HEK293 (cell line): Measurements from ENCODE around the gene PTGR1.
"Not testable (repeated sequence)": the region's sequence is repeated elsewhere in the genome, so short reads cannot be mapped to it uniquely, and the experiment has no call there.

Experiments used
- CTCF ChIA-PET: fragments of 350-600 bp; formaldehyde crosslinking; extraction: SDS; loops from one replicate; lab custom pipeline; 2021; ENCODE audit warnings: antibody characterized with exemption; lab: Yijun Ruan, JAX
- POLR2A ChIA-PET: fragments of 300-600 bp; formaldehyde crosslinking; extraction: SDS; loops from one replicate; lab custom pipeline; 2020; ENCODE audit warnings: antibody characterized with exemption, inconsistent platforms; lab: Yijun Ruan, JAX
- H3K27ac ChIP-seq: fragments of 200-500 bp; sonication (Bioruptor generic); 2 replicates; pipeline ENCODE4 v1.5.1; 2014; ENCODE audit warnings: low read depth, low read length, control low read depth, inconsistent platforms; ENCODE audit errors: extremely low read depth
- H3K36me3 ChIP-seq, 2 experiments: fragments of 200-500 bp in 1 of 2; sonication (Bioruptor generic) in 1 of 2; 1 replicate in 1 of 2; 2 replicates in 1 of 2; pipeline ENCODE4 v1.5.1; 2014 to 2017; ENCODE audit warnings: inconsistent platforms in 2 of 2, low read length in 2 of 2; ENCODE audit not compliant: control insufficient read depth in 2 of 2, insufficient read depth in 1 of 2
- H3K4me1 ChIP-seq: fragments of 200-500 bp; sonication (Bioruptor generic); 2 replicates; pipeline ENCODE4 v1.5.1; 2014; ENCODE audit warnings: mild to moderate bottlenecking, low read length, inconsistent platforms; ENCODE audit not compliant: control insufficient read depth, insufficient read depth
- H3K4me3 ChIP-seq: 2 replicates; pipeline ENCODE4 v1.5.1; 2011; ENCODE audit warnings: low read depth, mild to moderate bottlenecking, control low read depth, low read length, moderate library complexity
- H3K9me3 ChIP-seq: fragments of 200-500 bp; sonication (Bioruptor generic); 2 replicates; pipeline ENCODE4 v1.5.1; 2014; ENCODE audit warnings: low read depth, low read length, inconsistent platforms; ENCODE audit not compliant: control insufficient read depth, insufficient read depth
- FEZF1 ChIP-seq: fragments of 450-650 bp; formaldehyde crosslinking; IDR thresholded peaks from 2 replicates; pipeline ENCODE4 v1.5.1; 2016; ENCODE audit warnings: missing biosample characterization, missing genetic modification characterization
- PBX3 ChIP-seq: sonication (generic); formaldehyde crosslinking; IDR thresholded peaks from 2 replicates; pipeline ENCODE4 v1.8.1; 2022; ENCODE audit warnings: mild to moderate bottlenecking, moderate library complexity, missing genetic modification reagents
- PRDM6 ChIP-seq: fragments of 450-650 bp; formaldehyde crosslinking; IDR thresholded peaks from 2 replicates; pipeline ENCODE4 v1.5.1; 2017; ENCODE audit warnings: missing biosample characterization, missing genetic modification characterization
- SP7 ChIP-seq: fragments of 450-650 bp; formaldehyde crosslinking; IDR thresholded peaks from 2 replicates; pipeline ENCODE4 v1.5.1; 2016; ENCODE audit warnings: missing biosample characterization, missing genetic modification characterization
- ZFP3 ChIP-seq: fragments of 450-650 bp; formaldehyde crosslinking; IDR thresholded peaks from 2 replicates; pipeline ENCODE4 v1.5.1; 2016; ENCODE audit warnings: low read depth, missing biosample characterization, missing genetic modification characterization
- ZFP69B ChIP-seq: fragments of 450-650 bp; formaldehyde crosslinking; IDR thresholded peaks from 2 replicates; pipeline ENCODE4 v1.5.1; 2016; ENCODE audit warnings: missing biosample characterization, missing genetic modification characterization
- ZNF18 ChIP-seq: fragments of 450-650 bp; formaldehyde crosslinking; IDR thresholded peaks from 2 replicates; pipeline ENCODE4 v1.5.1; 2016; ENCODE audit warnings: missing biosample characterization, missing genetic modification characterization
- ZNF19 ChIP-seq: fragments of 450-650 bp; formaldehyde crosslinking; IDR thresholded peaks from 2 replicates; pipeline ENCODE4; 2016; ENCODE audit warnings: missing biosample characterization, missing genetic modification characterization, low read depth
- ZNF280C ChIP-seq: fragments of 450-650 bp; formaldehyde crosslinking; IDR thresholded peaks from 2 replicates; pipeline ENCODE4 v1.5.1; 2016; ENCODE audit warnings: missing biosample characterization, missing genetic modification characterization
- ZNF341 ChIP-seq: fragments of 450-650 bp; formaldehyde crosslinking; IDR thresholded peaks from 2 replicates; pipeline ENCODE4; 2016; ENCODE audit warnings: low read depth, missing biosample characterization, missing genetic modification characterization
- ZNF391 ChIP-seq: fragments of 450-650 bp; formaldehyde crosslinking; IDR thresholded peaks from 2 replicates; pipeline ENCODE4 v1.5.1; 2016; ENCODE audit warnings: low read depth, missing biosample characterization, missing genetic modification characterization, borderline replicate concordance
- ZNF529 ChIP-seq: fragments of 450-650 bp; formaldehyde crosslinking; IDR thresholded peaks from 2 replicates; pipeline ENCODE4 v1.5.1; 2017; ENCODE audit warnings: missing genetic modification characterization, missing biosample characterization; ENCODE audit not compliant: insufficient replicate concordance
- ZNF558 ChIP-seq: fragments of 450-650 bp; formaldehyde crosslinking; IDR thresholded peaks from 2 replicates; pipeline ENCODE4 v1.5.1; 2016; ENCODE audit warnings: missing biosample characterization, missing genetic modification characterization
- ZNF596 ChIP-seq: fragments of 450-650 bp; IDR thresholded peaks from 2 replicates; pipeline ENCODE4 v1.5.0; 2018; ENCODE audit warnings: missing biosample characterization, mild to moderate bottlenecking, missing genetic modification characterization, moderate library complexity

Gene PTGR1

GRCh38 chr9:111572950-111573604, 26.4 kb downstream of the PTGR1 start (continued):
- TF ChIP-seq PRDM6 (tag by site-specific recombination) (peak; percentile 72), SP7 (tag by site-specific recombination) (peak; percentile 64)
- TF ChIP-seq, all 188 proteins: peak for 14

- CTCF ChIA-PET = interaction anchor here (0.6 kb wide), 1 partner anchor 519 kb away, joined by 3 read pairs; no protein-coding TSS in a partner anchor
- peaks cover 8 to 60% of the 10 kb centered on the region in 2 experiments; a peak in 2 of 3 replicates for H3K36me3 ChIP-seq
- H3K4me3 ChIP-seq, H3K4me1 ChIP-seq, H3K27ac ChIP-seq, POLR2A ChIA-PET, H3K9me3 ChIP-seq: not testable (repeated sequence)
- TF ChIP-seq ZNF529 = peak; percentile 5
- TF ChIP-seq, all 188 proteins: peak for 1; not testable (repeated sequence) for 187
Measured at GRCh38 chr9:111568127-111568526, 31.3 kb downstream of the PTGR1 start.

- CTCF ChIA-PET = no interaction called here
- no peak overlapping the region for H3K27ac ChIP-seq
- H3K4me1 ChIP-seq = no peaks in the 10 kb centered on the region
- H3K36me3 ChIP-seq = peaks cover 5 to 55% of the 10 kb centered on the region in 2 experiments; a peak in 2 of 3 replicates
- no peak overlapping the region for H3K4me3 ChIP-seq
- POLR2A ChIA-PET = no interaction called here
- no peaks in the 10 kb centered on the region for H3K9me3 ChIP-seq
- no peak for TF ChIP-seq ZFP3
- TF ChIP-seq FEZF1 (tag by site-specific recombination) = peak; percentile 24; the same call in 1 of the 2 replicates
Measured at GRCh38 chr9:111566234-111566633, 33.2 kb downstream of the PTGR1 start.

GRCh38 chr9:111561165-111561719, 38.2 kb downstream of the PTGR1 start:
- no peak for TF ChIP-seq ZNF19
- no peak for TF ChIP-seq ZNF280C (tag by site-specific recombination)
- no peak for TF ChIP-seq ZNF391 (tag by site-specific recombination)
- no peak for TF ChIP-seq ZNF18 (tag by site-specific recombination)
- TF ChIP-seq ZNF596 (tag by site-specific recombination) = peak; percentile 84
- no peak for TF ChIP-seq ZNF341 (tag by site-specific recombination)
- no peak for TF ChIP-seq ZFP69B (tag by site-specific recombination)
- no peak for TF ChIP-seq PBX3
- TF ChIP-seq ZNF558 = no peak
- H3K4me1 ChIP-seq = no peaks in the 10 kb centered on the region
- H3K36me3 ChIP-seq = peaks cover 0 to 24% of the 10 kb centered on the region in 2 experiments; a peak in 2 of 3 replicates
- POLR2A ChIA-PET = no interaction called here
- CTCF ChIA-PET = interaction anchor here (0.6 to 1.2 kb wide), 2 partner anchors 14 to 1748 kb away, joined by 4 read pairs; no protein-coding TSS in a partner anchor
- no peaks in the 10 kb centered on the region for H3K9me3 ChIP-seq
- H3K27ac ChIP-seq = no peak overlapping the region
- H3K4me3 ChIP-seq = no peak overlapping the region
